Osteoblast (primary cell): ENCODE measurements around the gene FBXW8. TPM values are rescaled to one million over a fixed set of nuclear protein-coding genes. Genes with fewer than 3 reads are reported as not detected.

Experiments used
- DNase-seq: peaks from one replicate; pipeline ENCODE4 v3.0.0; 2011; ENCODE audit warnings: low spot score, mixed read lengths; ENCODE audit not compliant: insufficient read length; ENCODE audit errors: missing footprints
- H2AFZ ChIP-seq: 2 replicates; pipeline ENCODE4 v1.6.0; 2011; ENCODE audit warnings: mild to moderate bottlenecking, low read length
- H3K27ac ChIP-seq: 2 replicates; pipeline ENCODE4 v1.5.1; 2011; ENCODE audit warnings: mild to moderate bottlenecking, low read depth, low read length, moderate library complexity
- H3K27me3 ChIP-seq: 2 replicates; pipeline ENCODE4 v1.6.0; 2012; ENCODE audit warnings: mild to moderate bottlenecking, control low read depth, inconsistent platforms, low read length, moderate library complexity; ENCODE audit not compliant: insufficient read depth
- H3K36me3 ChIP-seq: 2 replicates; pipeline ENCODE4 v1.5.1; 2011; ENCODE audit warnings: mild to moderate bottlenecking, low read length, control low read depth, moderate library complexity; ENCODE audit not compliant: insufficient read depth
- H3K4me1 ChIP-seq: 2 replicates; pipeline ENCODE4 v1.5.1; 2011; ENCODE audit warnings: mild to moderate bottlenecking, low read length, control low read depth, moderate library complexity; ENCODE audit not compliant: insufficient read depth
- H3K4me2 ChIP-seq: 2 replicates; pipeline ENCODE4 v1.6.0; 2011; ENCODE audit warnings: mild to moderate bottlenecking, low read length; ENCODE audit not compliant: insufficient read depth
- H3K4me3 ChIP-seq: fragments of 200-600 bp; sonication (generic); 3 replicates; pipeline ENCODE4 v1.5.1; 2012; ENCODE audit warnings: mild to moderate bottlenecking, low read length, inconsistent platforms; ENCODE audit not compliant: insufficient read depth
- H3K79me2 ChIP-seq: 2 replicates; pipeline ENCODE4 v1.6.0; 2012; ENCODE audit warnings: mild to moderate bottlenecking, low read length, control low read depth, inconsistent platforms; ENCODE audit not compliant: insufficient read depth
- H3K9me3 ChIP-seq: 2 replicates; pipeline ENCODE4 v1.5.1; 2011; ENCODE audit warnings: low read depth, low read length, control low read depth
- H4K20me1 ChIP-seq: 2 replicates; pipeline ENCODE4 v1.6.0; 2012; ENCODE audit warnings: mild to moderate bottlenecking, low read length, control low read depth; ENCODE audit not compliant: insufficient read depth
- total RNA-seq: library from RNA; depleted of rRNA; stranded (reverse); fragments of >200 nt; gene quantifications from 2 replicates; pipeline ENCODE4 v1.2.3, GENCODE V29; 2012
- TF ChIP-seq, protein P1 (sequence below): IDR thresholded peaks from 2 replicates; pipeline ENCODE4 v1.5.1; 2011; ENCODE audit warnings: mild to moderate bottlenecking, low read depth, low read length, moderate library complexity; ENCODE audit errors: extremely low read depth

FBXW8 gene
- total RNA-seq, 1 donor, result 27.5 TPM

DNA sequence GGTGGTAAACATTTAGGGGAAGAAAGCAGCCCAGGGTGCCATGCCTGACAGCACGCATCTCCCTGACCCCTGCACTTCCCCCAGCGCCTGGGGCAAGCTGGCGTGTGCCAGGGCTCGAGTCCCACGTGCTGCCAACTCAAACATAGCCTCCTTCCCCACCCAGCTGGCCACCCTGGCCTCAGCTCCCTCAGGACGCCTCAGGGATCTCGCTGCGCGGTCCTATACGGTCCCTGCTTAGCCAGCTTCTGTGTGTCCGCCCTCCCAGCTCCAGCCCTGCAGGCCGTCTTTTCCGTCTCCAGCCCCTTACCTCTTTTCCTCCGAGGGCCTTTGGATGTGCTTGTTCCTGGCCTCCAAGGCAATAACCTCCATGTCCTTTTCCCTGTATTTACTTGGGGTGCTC is 117.5 kb downstream of the FBXW8 start:
- H3K4me2 ChIP-seq, result no peak overlapping the region
- H3K9me3 ChIP-seq, result no peaks in the 10 kb centered on the region
- TF ChIP-seq, protein P1, sequence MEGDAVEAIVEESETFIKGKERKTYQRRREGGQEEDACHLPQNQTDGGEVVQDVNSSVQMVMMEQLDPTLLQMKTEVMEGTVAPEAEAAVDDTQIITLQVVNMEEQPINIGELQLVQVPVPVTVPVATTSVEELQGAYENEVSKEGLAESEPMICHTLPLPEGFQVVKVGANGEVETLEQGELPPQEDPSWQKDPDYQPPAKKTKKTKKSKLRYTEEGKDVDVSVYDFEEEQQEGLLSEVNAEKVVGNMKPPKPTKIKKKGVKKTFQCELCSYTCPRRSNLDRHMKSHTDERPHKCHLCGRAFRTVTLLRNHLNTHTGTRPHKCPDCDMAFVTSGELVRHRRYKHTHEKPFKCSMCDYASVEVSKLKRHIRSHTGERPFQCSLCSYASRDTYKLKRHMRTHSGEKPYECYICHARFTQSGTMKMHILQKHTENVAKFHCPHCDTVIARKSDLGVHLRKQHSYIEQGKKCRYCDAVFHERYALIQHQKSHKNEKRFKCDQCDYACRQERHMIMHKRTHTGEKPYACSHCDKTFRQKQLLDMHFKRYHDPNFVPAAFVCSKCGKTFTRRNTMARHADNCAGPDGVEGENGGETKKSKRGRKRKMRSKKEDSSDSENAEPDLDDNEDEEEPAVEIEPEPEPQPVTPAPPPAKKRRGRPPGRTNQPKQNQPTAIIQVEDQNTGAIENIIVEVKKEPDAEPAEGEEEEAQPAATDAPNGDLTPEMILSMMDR, result no peak
- H3K27me3 ChIP-seq, result peaks cover 16% of the 10 kb centered on the region
- H4K20me1 ChIP-seq, result peaks cover 6% of the 10 kb centered on the region
- H3K36me3 ChIP-seq, result peaks cover 49% of the 10 kb centered on the region
- H3K4me3 ChIP-seq, result no peak overlapping the region
- H2AFZ ChIP-seq, result no peak overlapping the region
- no peaks in the 10 kb centered on the region for H3K79me2 ChIP-seq
- H3K4me1 ChIP-seq, result peaks cover 6% of the 10 kb centered on the region
- no peak overlapping the region for H3K27ac ChIP-seq
- no peak for DNase-seq

DNA sequence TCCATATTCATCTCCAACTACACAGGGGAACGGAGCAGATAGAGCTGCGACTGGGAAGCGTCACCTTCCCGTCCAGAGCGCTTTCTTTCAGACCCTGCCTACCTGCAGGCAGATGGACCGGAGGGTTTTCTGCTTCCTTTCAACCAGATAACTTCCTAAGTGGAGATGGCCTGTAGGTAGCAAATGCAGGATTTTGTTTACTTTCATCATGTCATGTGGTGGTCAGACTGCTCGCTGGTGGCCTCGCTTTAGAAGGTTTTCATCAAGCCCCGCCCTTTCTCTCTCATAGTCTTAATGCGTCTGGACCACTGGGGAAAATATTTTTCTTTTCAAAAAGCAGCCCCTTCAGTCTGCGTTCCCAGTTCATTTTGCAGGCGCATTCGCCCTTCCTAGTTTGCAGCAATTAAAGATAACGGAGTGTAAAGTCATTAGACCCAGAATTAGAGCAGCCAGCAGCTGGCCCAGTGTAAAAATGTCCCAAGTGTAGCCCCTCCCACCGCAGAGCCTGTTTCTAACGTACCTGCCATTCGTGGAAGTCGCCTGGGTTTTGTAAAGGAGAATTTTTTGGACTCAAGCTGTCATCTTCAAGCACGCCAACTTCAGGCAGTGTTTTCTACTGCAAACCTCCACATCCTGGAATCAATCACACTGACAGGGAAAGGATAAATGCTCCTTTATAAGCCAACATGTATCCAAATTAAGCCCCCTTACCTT is 119.6 kb downstream of the FBXW8 start:
- no peak overlapping the region for H3K4me3 ChIP-seq
- TF ChIP-seq, protein P1, result no peak
- H3K36me3 ChIP-seq, result peaks cover 32% of the 10 kb centered on the region
- peaks cover 3% of the 10 kb centered on the region for H4K20me1 ChIP-seq
- no peak overlapping the region for H2AFZ ChIP-seq
- H3K27ac ChIP-seq, result no peak overlapping the region
- H3K4me2 ChIP-seq, result no peak overlapping the region
- peaks cover 7% of the 10 kb centered on the region for H3K4me1 ChIP-seq
- peaks cover 36% of the 10 kb centered on the region for H3K27me3 ChIP-seq
- DNase-seq, result no peak
- no peaks in the 10 kb centered on the region for H3K9me3 ChIP-seq
- H3K79me2 ChIP-seq, result no peaks in the 10 kb centered on the region

DNA sequence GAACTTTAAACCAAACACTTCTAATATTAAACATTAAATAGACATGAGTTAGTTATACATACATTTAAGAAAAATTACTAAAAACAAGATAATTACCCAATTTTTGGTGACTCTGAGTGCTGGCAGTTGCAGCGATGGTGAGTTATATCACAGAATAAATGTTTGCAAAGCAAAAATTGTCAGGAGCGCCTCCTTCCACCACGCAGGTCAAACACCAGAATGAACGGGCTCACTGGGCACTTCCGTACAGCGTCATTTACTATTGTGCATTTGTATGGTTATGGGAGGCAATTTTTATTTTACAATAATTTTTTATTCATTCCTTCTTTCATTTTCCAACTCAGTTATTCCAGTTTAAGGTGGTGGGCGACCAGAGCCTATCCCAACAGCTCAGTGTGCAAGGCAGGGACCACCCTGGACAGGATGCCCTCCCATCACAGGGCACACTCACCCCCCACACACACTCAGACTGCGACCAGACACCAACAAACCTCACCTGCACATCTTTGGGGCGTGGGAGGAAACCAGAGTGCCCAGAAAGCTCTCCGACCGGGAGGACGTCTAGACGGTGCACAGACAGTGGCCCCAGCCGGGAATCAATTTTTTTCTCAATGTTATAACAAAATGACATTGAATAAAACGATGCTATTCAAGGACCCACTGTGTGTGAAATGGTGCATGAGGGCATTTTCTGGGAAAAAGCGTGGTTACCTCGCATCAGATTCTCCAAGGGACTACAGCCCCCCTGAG is 121.3 kb downstream of the FBXW8 start:
- Histone ChIP-seq H3K4me1 (peaks cover 7% of the 10 kb centered on the region), H3K4me2 (no peak overlapping the region), H4K20me1 (no peaks in the 10 kb centered on the region), H3K4me3 (no peak overlapping the region), H2AFZ (no peak overlapping the region), H3K79me2 (no peaks in the 10 kb centered on the region), H3K27ac (no peak overlapping the region), H3K36me3 (peaks cover 26% of the 10 kb centered on the region), H3K9me3 (no peaks in the 10 kb centered on the region), H3K27me3 (peaks cover 40% of the 10 kb centered on the region)
- TF ChIP-seq, protein P1, result no peak
- DNase-seq, result no peak
